Measurements from ENCODE around the gene EYA2. TPM values are rescaled to one million over a fixed set of nuclear protein-coding genes. Genes with fewer than 3 reads are reported as not detected.
A peak's percentile ranks its signal among the peaks of the same experiment; 100 is the strongest.
"Not testable (repeated sequence)": the region's sequence is repeated elsewhere in the genome, so short reads cannot be mapped to it uniquely, and the experiment has no call there.

The EYA2 gene
- total RNA-seq, 6 experiments from 2014 or later, result 0.14 to 0.51 (median 0.28) TPM; not detected in 1

- Mint-ChIP-seq H3K27me3 (ENCODE audit: insufficient read depth) (peaks cover 31% of the 10 kb centered on the region), H3K36me3 (ENCODE audit: low read depth) (no peaks in the 10 kb centered on the region), H3K4me1 (ENCODE audit: low read depth) (0 out of 2 replicates have a peak, but pooled peaks cover 8% of the 10 kb centered on the region), H3K9me3 (no peaks in the 10 kb centered on the region), H3K4me3 (no peak overlapping the region), H3K27ac (no peak overlapping the region)
- no peak for TF ChIP-seq CTCF (IDR thresholded peaks at IDR 0.05)
- DNase-seq, result no peak
Observed at GRCh38 chr20:47172579-47172978, 277.9 kb downstream of the EYA2 start.

- Mint-ChIP-seq H3K4me3 (no peak overlapping the region), H3K36me3 (ENCODE audit: low read depth) (no peaks in the 10 kb centered on the region), H3K4me1 (ENCODE audit: low read depth) (0 out of 2 replicates have a peak, but pooled peaks cover 8% of the 10 kb centered on the region), H3K27ac (no peak overlapping the region), H3K27me3 (ENCODE audit: insufficient read depth) (peaks cover 23% of the 10 kb centered on the region), H3K9me3 (no peaks in the 10 kb centered on the region)
- TF ChIP-seq CTCF (IDR thresholded peaks at IDR 0.05), result peak; percentile 24; the same call in 1 of the 2 replicates
- DNase-seq, result no peak
Observed at GRCh38 chr20:47173596-47174216, 279.1 kb downstream of the EYA2 start.

DNA sequence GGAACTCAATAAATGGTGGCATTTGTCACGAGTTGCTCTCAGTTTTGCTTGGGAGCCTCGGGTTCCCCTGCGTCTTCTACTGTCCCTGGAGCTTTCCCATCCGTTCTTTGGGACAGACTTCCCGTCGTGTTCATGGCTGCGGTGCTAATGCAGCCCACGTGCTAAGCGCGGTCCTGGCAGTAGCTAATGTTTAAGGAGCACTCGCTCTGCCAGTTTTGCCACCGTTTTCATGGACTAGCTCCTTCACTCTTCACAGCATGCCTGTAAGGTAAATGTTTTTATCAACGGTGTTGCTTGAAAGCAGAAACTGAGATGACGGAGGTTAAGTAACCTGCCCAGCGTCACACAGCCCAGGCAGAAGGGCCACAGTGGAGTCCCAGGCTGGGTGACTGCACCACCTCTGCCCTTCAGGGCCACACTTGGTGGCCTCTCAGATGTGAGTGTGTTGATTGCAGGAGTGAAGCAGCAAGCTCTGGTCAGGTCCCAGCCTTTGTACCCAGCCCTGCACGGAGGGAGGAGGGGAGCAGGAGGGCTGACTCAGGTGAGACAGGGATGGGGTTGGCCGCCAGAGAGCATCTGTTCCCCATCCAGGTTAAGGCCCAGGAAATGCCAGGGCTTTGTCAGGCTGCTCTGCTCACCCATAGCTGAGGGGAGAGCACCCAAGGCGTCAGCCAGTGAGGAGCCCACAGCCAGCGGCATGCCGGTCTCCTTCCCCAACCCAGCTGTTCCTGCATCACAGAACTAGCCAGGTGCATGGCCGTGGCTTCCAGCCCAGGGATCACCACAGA lies 280.0 kb downstream of the EYA2 start:
- 0 out of 2 replicates have a peak, but pooled peaks cover 8% of the 10 kb centered on the region for H3K4me1 Mint-ChIP-seq (ENCODE audit: low read depth)
- H3K4me3 Mint-ChIP-seq, result no peak overlapping the region
- H3K36me3 Mint-ChIP-seq (ENCODE audit: low read depth), result no peaks in the 10 kb centered on the region
- H3K9me3 Mint-ChIP-seq, result no peaks in the 10 kb centered on the region
- DNase-seq, result no peak
- no peak overlapping the region for H3K27ac Mint-ChIP-seq
- no peak for TF ChIP-seq CTCF (IDR thresholded peaks at IDR 0.05)
- peaks cover 18% of the 10 kb centered on the region for H3K27me3 Mint-ChIP-seq (ENCODE audit: insufficient read depth)

GRCh38 chr20:47175493-47175892 lies 280.9 kb downstream of the EYA2 start:
- Mint-ChIP-seq H3K4me3 (no peak overlapping the region), H3K27ac (no peak overlapping the region), H3K36me3 (ENCODE audit: low read depth) (no peaks in the 10 kb centered on the region), H3K9me3 (no peaks in the 10 kb centered on the region), H3K4me1 (ENCODE audit: low read depth) (0 out of 2 replicates have a peak, but pooled peaks cover 8% of the 10 kb centered on the region), H3K27me3 (ENCODE audit: insufficient read depth) (peaks cover 16% of the 10 kb centered on the region)
- DNase-seq, result no peak
- no peak for TF ChIP-seq CTCF (IDR thresholded peaks at IDR 0.05)

GRCh38 chr20:47176217-47176616 lies 281.6 kb downstream of the EYA2 start:
- H3K4me3 Mint-ChIP-seq; DNase-seq; H3K9me3 Mint-ChIP-seq; H3K36me3 Mint-ChIP-seq (ENCODE audit: low read depth); H3K4me1 Mint-ChIP-seq (ENCODE audit: low read depth); H3K27ac Mint-ChIP-seq: not testable (repeated sequence)
- peaks cover 15% of the 10 kb centered on the region for H3K27me3 Mint-ChIP-seq (ENCODE audit: insufficient read depth)

- peaks cover 4% of the 10 kb centered on the region; the same call in 1 of the 2 replicates for H3K36me3 Mint-ChIP-seq (ENCODE audit: low read depth)
- H3K9me3 Mint-ChIP-seq, result no peaks in the 10 kb centered on the region
- no peak for TF ChIP-seq CTCF (IDR thresholded peaks at IDR 0.05)
- peaks cover 5% of the 10 kb centered on the region; the same call in 1 of the 2 replicates for H3K4me1 Mint-ChIP-seq (ENCODE audit: low read depth)
- H3K27me3 Mint-ChIP-seq (ENCODE audit: insufficient read depth), result peaks cover 10% of the 10 kb centered on the region
- no peak for DNase-seq
- H3K27ac Mint-ChIP-seq, result no peak overlapping the region
- no peak overlapping the region for H3K4me3 Mint-ChIP-seq
Observed at GRCh38 chr20:47178277-47178676, 283.6 kb downstream of the EYA2 start.
